GM18498 (cell line): ENCODE data around the gene REPS2.

ENCODE experiments used
- ATAC-seq: cut with Tn5 transposase; IDR thresholded peaks from one replicate; pipeline ENCODE4 v1.9.1; 2021; ENCODE audit warnings: mild to moderate bottlenecking, moderate library complexity; ENCODE audit not compliant: unreplicated experiment

Gene REPS2

DNA sequence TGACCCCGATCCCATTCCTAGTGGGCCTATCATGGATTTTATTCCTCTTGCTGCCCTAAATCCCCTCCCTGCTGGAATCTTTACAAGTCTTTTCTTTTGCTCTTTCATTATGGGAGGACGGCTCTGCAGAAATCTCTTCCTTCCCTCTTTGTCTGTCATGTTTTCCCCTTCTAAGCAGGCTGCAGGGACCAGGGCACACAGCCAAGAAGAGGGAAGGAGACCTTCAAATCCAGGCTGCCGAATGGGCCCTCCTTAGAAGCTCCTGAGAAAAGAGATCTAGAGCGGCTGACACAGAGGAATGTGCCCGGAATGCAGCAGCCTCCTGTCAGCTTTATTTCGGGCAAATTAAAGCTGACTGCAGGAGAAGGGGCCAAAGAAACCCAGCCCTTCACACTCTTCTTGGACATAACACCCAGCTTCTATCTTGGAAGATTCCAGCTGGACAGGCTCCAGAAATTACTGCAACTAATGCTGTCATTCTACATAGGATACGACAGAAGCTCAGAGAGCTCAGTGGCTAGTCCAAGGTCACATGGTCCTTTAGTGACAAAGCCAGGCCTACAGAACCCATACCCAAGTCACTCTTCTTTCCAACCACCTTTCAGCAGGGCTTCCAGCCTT is 240.8 kb downstream of the REPS2 start:
- no peak for ATAC-seq

DNA sequence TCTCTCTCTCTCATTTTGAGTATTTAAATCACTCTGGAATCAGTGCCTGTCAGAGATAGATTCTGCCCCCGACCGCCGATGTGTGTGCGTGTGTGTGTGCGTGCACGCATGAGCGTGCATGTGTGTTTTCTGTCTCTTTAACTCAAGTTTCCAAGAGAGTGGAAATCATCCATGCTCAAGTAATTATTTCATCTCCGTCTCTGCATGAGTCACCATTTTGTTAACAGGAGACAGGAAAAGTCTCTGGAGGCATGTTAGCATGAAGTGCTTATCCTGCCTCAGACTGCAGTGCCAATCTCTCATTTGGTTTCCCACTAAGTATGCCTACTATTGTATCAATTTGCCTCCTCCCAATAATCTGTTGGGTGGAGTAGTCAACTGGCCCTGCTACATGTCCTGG is 245.6 kb downstream of the REPS2 start:
- no peak for ATAC-seq
